CD4-positive, alpha-beta T cell treated with Interleukin-12 subunit alpha and Interleukin-12 subunit beta, for 1 hour (primary cell): ENCODE data around the gene AUH.

Experiments
- DNase-seq: peaks from one replicate; pipeline ENCODE4 v3.0.0-alpha.2; 2020

The AUH gene

GRCh38 chr9:91334053-91334452 lies 27.7 kb downstream of the AUH start:
- DNase-seq, result no peak

GRCh38 chr9:91333551-91333950 lies 28.2 kb downstream of the AUH start:
- DNase-seq, result no peak

DNA sequence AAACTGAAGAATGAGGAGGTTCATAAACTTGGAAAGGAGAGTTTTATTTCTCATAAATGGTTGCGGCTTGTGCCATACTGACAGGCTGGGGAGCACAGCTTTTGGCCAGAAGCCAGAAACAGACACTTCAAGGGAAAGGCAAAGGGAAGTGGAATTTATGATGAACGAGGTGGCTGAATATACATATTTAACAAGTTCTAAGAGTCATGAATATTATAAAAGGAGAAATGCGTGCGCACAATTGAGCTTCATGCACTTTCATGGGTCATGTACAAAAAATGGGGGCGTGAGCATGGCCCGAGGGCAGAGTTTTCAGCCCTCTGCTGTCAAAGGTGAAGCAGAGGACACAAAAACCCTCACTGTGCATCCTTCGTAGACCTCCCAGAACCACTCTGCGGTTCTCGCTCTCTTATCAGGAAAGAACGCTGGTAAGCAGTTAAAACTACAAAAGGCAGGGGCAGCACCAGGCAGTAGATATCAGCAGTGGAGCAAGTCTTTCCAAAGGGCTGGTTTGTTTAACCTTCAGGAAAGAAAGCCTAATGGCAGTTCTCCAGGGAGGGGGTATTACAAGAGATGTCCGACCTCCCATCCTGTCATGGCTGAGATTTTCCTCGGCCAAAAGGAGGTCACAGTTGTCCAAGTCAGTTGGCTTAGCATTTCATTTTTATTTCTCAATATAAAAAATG lies 29.0 kb downstream of the AUH start:
- no peak for DNase-seq

- no peak for DNase-seq
These were observed 29.9 kb downstream of the AUH start for GRCh38 chr9:91331849-91332248.

- no peak for DNase-seq
These were observed 33.5 kb downstream of the AUH start for GRCh38 chr9:91328186-91328585.

DNA sequence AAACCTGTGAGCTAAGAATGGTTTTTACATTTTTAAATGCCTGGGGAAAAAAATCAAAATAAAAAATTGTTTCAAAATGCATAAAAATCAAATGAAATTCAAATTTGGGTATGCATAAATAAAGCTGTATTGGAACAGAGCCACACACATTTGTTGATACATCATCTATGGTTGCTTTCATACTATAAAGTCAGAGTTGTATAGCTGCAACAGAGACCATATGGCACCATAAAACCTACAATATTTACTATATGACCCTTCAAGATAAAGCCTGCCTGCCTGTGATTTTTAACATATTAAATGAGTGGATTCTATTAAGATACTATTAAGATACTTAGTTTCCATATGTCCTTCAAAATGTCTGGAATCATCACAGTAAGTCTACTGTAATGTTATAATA lies 40.0 kb downstream of the AUH start:
- DNase-seq, result no peak

DNA sequence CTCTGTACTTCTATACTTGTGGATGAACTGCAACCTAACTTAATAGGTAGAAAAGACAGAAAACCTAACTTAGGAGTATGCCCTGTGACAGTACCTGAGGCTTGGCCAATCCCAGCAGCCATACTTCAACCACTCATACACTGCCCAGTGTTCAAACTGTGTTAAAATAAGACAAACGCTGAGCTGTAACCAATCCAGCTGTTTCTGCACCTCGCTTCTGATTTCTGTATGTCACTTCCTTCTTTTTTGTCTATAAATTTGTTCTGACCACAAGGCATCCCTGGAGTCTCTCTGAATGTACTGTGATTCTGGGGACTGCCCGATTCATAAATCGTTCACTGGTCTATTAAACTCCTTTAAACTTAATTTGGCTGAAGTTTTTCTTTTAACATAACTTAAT lies 41.4 kb downstream of the AUH start:
- DNase-seq, result no peak

DNA sequence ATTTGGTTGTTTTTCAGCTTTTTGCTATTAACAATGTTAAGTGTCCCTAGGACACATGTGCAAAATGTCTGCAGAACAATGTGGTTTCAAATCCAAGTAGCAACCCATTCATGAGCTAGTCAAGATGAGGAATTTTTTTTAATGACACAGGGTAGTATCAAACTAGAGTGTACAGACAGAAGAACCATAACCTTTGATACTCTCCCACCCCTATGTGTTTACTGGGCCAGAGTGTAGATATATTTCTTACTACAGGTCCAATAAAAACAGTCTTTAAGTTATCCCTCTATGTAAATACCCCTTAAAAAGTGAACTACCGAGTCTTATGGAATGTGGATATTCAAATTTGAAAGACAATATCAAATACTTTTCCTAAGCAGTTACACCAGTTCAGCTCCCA lies 45.6 kb downstream of the AUH start:
- DNase-seq, result no peak

DNA sequence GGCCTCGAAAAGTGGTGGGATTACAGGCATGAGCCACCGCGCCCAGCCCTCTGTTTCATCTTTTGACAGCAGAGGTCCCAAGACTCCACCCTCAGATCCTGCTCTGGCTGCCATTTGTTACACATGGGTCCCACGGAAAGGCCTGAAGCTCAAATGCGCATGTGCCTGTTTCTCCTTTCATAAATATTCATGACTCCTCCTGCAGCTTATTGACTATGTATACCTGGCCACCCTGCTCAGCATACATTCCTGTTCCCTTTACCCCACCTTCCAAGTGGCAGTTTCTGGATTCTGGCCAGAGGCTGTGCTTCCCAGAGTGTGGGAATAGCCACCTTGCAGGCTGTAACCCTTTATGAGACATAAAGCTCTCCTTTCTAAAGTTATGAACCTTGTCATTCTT lies 46.5 kb downstream of the AUH start:
- DNase-seq, result no peak

DNA sequence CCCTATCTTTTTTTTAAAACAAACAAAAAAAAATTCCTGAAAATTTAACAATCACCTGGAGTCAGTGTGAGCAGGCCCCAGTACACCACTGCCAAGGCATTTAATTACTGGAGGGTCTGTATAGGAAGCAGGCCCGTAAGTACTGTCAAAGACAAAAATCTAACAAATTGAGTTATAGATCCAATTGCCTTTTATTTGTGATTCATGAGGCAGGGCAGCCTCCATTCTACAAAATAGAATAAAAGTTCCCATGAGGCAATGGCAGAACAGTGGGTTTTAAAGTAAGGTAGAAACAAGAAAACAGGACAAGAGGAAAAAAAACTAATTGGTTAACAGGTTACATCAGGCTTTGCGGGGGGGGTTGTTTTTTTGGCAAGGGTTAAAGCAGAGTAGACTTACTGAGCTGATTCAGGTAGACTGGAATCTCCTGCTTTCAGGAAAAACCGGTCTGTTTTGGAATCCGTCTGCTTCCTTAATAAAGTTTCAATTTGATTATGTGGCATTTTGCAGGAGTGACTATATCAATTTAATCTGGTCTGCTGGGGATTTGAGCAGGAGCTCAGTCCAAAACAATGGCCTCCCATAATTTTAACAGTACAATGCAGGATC lies 48.9 kb downstream of the AUH start:
- no peak for DNase-seq

DNA sequence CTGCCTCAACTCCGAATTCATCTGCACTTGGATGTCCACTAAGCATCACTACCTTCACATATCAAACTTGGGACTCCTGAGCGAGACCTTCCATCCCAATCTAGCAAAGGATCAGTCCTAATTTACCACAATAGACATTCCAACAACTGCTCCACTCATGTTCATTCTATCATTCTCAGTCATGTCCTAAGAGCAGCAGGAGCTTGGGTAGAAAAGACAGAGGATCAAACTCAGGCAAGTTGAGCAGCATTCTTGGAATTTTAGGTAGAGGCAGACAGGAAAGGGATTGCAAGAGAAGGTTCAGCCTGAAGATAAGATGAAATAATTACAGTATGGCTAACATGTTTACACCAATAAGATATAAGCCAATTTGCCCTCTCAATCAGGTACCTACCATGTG lies 51.7 kb downstream of the AUH start:
- DNase-seq, result no peak

DNA sequence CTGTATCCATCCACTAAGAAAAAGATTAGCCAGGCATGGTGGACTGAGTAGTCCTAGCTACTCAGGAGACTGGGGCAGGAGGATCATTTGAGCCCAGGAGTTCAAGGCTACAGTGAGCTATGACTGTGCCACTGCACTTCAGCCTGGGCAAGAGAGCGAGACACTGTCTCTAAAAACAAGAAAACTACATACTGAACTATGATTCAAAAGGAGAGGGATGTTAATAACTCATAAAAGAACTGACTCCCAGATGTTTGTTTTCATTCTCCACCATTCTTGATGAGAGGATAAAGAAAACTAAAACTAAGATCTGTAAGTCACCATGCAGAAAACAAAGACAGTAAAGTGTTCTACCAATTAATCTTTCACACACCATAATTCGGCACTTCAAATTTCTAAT lies 53.5 kb downstream of the AUH start:
- no peak for DNase-seq

DNA sequence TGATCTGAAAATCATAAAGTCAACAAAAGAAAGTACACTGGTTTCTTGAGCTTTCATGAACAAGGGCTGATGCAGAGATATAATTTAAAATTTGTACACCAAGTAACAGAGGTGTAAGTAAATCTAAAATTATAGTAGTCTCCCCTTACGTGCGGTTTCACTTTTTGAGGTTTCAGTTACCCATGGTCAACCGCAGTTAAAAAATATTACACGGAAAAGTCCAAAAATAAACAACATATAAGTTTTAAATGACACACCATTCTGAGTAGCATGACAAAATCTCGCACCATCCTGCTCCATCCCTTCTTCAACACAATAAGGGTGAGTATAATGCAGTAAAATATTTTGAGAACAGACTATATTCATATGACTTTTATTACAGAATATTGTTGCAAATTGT lies 54.4 kb downstream of the AUH start:
- no peak for DNase-seq

- no peak for DNase-seq
These were observed 55.5 kb downstream of the AUH start for GRCh38 chr9:91306296-91306630.

- no peak for DNase-seq
These were observed 56.0 kb downstream of the AUH start for GRCh38 chr9:91305596-91306295.

DNA sequence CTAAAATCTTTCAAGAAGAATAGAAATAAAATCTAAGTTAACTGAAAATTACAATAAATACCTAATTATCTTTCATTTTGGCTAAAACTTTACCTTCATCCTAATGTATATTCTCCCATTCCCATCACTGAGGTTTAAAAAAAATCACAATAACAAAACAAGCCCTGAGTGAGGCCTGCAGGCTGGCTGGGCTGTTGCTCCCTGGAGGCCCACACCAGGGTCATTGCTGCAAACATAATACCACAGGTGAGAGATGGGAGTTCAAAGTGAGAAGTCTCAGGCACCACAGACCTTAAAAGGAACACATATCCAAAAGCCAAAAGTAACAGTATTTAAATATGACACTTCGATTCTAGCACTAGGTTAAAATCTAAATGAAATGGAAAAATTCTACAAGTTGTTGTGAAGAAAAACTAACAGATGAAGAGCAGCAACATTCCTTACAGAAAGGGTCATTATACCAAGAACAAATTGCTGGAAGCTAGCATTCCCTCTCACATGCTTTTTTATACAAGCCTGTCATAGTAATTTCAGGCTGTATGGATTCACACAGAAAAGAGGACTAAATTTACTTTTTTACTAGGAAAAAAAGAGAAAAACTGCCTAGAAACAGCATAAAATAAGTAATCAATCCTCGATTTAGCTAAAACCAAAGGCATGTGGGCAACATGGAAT lies 57.8 kb downstream of the AUH start:
- DNase-seq, result no peak

DNA sequence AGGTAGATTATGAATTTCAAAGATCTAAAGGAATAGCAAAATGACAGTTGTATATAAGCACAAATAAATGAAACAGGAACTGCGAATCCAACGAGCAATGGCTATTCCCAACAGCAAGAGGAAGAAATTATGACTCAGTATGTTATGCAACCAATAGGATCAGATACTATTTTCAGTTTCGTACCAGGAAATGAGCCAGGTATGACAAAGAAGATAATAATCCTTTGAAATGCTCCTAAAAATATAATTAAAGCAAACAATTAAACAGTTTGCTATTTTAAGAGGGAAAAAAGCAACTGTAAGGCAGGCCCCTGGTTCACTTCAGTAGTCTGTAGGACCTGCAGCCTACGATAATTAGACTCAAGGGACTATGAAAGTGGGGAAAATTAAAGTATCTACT lies 58.9 kb downstream of the AUH start:
- DNase-seq, result no peak

DNA sequence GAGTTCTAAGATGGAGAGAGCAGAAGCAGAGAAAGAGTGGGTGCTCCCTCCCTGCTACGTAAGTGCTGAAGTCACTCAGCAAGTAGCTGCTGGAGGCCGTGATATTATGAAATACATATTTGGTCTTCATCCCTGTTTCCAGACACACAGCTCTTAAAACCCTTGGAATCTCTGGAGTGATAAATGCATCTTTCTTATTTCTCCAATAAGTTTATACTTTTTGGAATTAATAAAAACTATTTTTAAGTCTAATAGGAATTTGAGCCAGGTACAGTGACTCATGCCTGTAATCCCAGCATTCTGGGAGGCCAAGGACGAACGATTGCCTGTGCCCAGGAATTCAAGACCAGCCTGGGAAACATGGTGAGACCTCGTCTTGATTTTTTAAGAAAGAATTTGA lies 60.6 kb downstream of the AUH start:
- no peak for DNase-seq

DNA sequence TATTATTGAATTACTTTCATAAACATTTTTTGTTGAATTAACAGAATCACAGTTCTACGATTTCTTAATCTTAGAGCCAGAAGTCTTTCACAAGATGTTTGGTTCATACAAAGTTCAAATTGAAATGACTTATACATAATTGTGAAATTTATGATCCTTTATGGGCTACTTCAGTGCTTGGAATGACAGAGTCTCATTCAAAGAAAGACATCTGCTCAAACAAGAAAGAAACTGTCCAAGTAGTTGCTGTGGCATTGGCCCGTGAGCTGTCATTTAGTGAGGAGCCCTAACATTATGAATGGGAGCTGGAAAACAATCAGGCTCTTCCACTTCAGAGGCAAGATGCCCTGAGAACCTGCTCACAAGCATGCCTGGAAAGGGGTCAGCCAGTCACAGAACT lies 63.4 kb downstream of the AUH start:
- no peak for DNase-seq

DNA sequence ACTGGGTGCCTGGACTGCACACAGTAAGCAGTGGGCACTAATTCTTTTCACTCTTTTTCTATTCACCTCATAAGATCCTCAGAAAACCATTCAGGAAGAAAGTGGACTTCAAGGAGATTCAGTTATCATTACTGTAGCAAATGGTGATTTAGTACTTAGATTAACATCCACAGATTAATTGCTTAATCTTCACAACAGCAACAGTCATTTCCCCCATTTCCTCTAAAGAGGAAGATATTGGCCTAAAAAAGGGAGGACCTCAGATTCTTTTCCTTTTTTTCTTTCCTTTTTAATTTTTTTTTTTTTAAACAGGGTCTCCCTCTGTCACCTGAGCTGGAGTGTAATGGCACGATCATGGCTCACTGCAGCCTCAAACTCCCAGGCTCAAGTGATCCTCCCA lies 64.4 kb downstream of the AUH start:
- DNase-seq, result no peak

DNA sequence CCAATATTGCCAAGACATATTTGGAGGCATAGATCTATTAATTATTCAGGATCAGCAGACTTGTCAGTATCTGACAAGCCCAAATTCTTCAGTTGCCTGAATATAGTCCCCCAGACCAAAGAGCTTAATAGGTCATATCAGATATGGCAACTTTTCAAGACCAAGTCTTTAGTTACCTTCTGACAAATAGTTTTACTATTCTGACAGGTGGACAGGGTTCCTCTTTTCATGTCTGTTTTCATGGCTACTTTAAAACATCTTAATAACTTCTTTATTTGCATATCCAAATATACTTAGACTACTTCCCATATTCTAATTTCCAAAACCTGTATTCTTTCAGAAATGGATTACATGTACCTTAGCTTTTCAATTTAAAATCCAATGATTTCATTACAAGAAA lies 65.4 kb downstream of the AUH start:
- no peak for DNase-seq

DNA sequence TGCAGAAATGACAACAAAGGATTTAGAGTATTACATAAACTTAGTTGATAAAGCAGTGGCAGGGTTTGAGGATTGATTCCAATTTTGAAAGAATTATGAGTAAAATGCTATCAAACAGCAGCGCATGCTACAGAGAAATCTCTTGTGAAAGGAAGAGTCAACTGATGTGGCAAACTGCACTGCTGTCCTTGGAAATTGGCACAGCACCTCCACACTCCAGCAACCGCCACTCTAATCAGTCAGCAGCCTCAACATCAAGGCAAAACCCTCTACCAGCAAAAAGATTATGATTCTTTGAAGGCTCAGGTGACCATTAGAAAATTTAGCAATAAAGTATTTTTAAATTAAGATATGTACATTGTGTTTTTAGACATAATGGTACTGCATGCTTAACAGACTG lies 66.4 kb downstream of the AUH start:
- no peak for DNase-seq

GRCh38 chr9:91291866-91292265 lies 69.9 kb downstream of the AUH start:
- DNase-seq, result no peak

DNA sequence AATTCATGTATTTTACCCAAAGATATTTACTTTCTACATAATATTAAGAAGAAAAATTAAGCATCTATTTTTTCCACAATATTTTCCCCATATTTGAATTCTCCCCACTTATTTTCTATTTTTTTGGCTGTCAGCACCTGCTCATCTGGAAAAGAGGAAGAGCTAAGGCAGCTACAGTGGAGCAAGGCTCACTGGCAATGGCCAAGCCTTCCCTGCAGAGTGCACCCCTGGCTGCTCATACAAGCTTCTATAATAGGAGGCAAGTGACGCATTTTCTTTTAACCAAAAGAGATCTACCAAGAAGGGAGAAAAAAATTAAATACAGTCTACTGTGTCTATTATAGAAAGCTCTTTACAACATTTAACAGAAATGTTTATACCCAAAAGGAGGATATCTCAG lies 72.5 kb downstream of the AUH start:
- DNase-seq, result no peak
